Stomach (tissue), 19 donors: Measurements from ENCODE around the gene ANKRD6. TPM values are rescaled to one million over a fixed set of nuclear protein-coding genes. Genes with fewer than 3 reads are reported as not detected.

Source experiments
- DNase-seq, 2 donors: peaks; one replicate each; pipeline versions ENCODE4 v3.0.0 to v3.0.0-alpha.2; 2013 to 2019
- H3K27ac ChIP-seq, 5 donors: fragments of 200-600 bp in 4 of 5; sonication (generic) in 4 of 5; one replicate each; pipeline ENCODE4 v1.5.1; 2013 to 2019; ENCODE audit warnings: mild to moderate bottlenecking in 1 of 5, moderate library complexity in 1 of 5
- H3K27me3 ChIP-seq, 3 donors: fragments of 200-600 bp; sonication (generic); one replicate each; pipeline ENCODE4 v1.5.1; 2017 to 2019; ENCODE audit warnings: mixed run types in 1 of 3
- H3K36me3 ChIP-seq, 4 donors: fragments of 200-600 bp; sonication (generic); 1 replicate in 3 of 4; 2 replicates in 1 of 4; pipeline ENCODE4 v1.5.1; 2016 to 2019
- H3K4me1 ChIP-seq, 4 donors: fragments of 200-600 bp; sonication (generic); one replicate each; pipeline ENCODE4 v1.5.1; 2016 to 2019
- H3K4me3 ChIP-seq, 4 donors: fragments of 200-600 bp; sonication (generic) in 3 of 4; one replicate each; pipeline ENCODE4 v1.5.1; 2016 to 2019; ENCODE audit warnings: mild to moderate bottlenecking in 1 of 4
- H3K9me3 ChIP-seq, 4 donors: fragments of 200-600 bp; sonication (generic); one replicate each; pipeline ENCODE4 v1.5.1; 2016 to 2019
- EP300 ChIP-seq: sonication (generic); formaldehyde crosslinking; IDR thresholded peaks from one replicate; pipeline ENCODE4 v1.6.1; 2017; ENCODE audit warnings: antibody characterized with exemption
- POLR2A ChIP-seq, 4 donors: fragments of 450-650 bp; IDR thresholded peaks; one replicate each; pipeline ENCODE4 v1.6.1; 2016; ENCODE audit warnings: antibody characterized with exemption in 4 of 4, control low read depth in 2 of 4, mild to moderate bottlenecking in 1 of 4, moderate library complexity in 1 of 4
- POLR2AphosphoS5 ChIP-seq, 3 donors: sonication (generic); formaldehyde crosslinking; IDR thresholded peaks; one replicate each; pipeline ENCODE4 v1.6.1; 2016; ENCODE audit warnings: antibody characterized with exemption in 3 of 3
- WGBS, 5 donors: extraction: QIAGEN DNeasy Blood & Tissue Kit in 3 of 5; methylation state at CpG; one replicate each; pipeline versions ENCODE4 v1.1.5 to v1.1.7; 2013 to 2018; 5-methylcytosine and 5-hydroxymethylcytosine counted together
- intact Hi-C: fragments of 100-400 bp; cut with DNase I; formaldehyde crosslinking; loops from one replicate; pipeline ENCODE4 v1.15.1; 2023; ENCODE audit warnings: low total_unique reads
- long read RNA-seq, 10 donors: transcript quantifications; one replicate each; lab custom pipeline, GENCODE V29; 2026
- polyA plus RNA-seq, 3 donors: library from polyadenylated mRNA; stranded (reverse); fragments of 200-250 nt; gene quantifications; one replicate each; pipeline ENCODE4 v1.2.3, GENCODE V29; 2013
- total RNA-seq, 5 donors: library from RNA; depleted of rRNA; stranded (reverse); fragments of >200 nt; gene quantifications; one replicate each; pipeline versions ENCODE4 v1.1.0 to v1.2.3, GENCODE V29; 2014 to 2016
- TF ChIP-seq, protein P1 (sequence below), 7 experiments: fragments of 450-650 bp in 4 of 7; fragments of 200-600 bp in 3 of 7; sonication (generic) in 3 of 7; IDR thresholded peaks; one replicate each; pipeline ENCODE4 v1.5.1; 2016 to 2019; ENCODE audit warnings: antibody characterized with exemption in 7 of 7, control low read depth in 2 of 7, mild to moderate bottlenecking in 1 of 7
- donor health status: healthy with polysubstance abuse.
- donor health status: Bipolar disorder and iron deficiency.
- donor health status: healthy.

ANKRD6 gene
- total RNA-seq (100 to 1,000 TPM in 1 of 5 donors, 10 to 100 TPM in 2, 1 to 10 TPM in 2; 4.2 to 145 (median 10.1) TPM), polyA plus RNA-seq (1 to 10 TPM; 2.1 to 5.8 (median 3.7) TPM)
- long read RNA-seq, donor 1: 0 reads
- long read RNA-seq, donor 2: 0 reads
- long read RNA-seq, donor 3: 0 reads
- long read RNA-seq, donor 4: 0 reads
- long read RNA-seq, donor 5: 0 reads
- long read RNA-seq, donor 6, full-length matches to known transcripts: 4 of 4 reads
- long read RNA-seq, donor 6, partial matches to known transcripts: 0 of 4 reads
- long read RNA-seq, donor 6, other reads (novel, unspliced or antisense): 0 of 4 reads
- long read RNA-seq, donor 7: 0 reads
- long read RNA-seq, donor 8, partial matches to known transcripts: 0 of 1 reads
- long read RNA-seq, donor 8, other reads (novel, unspliced or antisense): 0 of 1 reads
- long read RNA-seq, donor 9, partial matches to known transcripts: 0 of 1 reads
- long read RNA-seq, donor 9, other reads (novel, unspliced or antisense): 0 of 1 reads
- long read RNA-seq, donor 10: 0 reads

DNA sequence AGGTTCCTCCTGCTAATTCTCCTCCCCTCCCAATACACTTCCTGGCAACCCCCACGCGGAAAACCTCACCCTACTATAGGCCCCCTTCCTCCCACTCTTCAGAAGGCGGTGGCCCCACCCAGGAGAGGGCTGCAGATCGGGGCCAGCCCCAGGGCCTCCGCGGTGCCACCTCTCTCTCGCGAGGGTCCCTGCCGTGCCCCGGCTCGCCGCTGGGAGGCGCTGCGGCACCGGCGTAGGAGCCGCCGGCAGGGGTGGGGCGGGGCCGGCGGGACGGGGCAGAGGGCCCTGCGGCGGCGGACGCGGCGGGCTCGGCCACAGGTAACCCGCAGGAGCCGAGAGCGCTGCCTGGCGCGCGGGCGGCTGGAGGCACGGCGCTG lies at the start of gene ANKRD6:
TSS of gene ANKRD6 (plus strand) at position 278 of the 377 bp plus-strand sequence. CDS start 133,825 bp downstream, outside the sequence.
- peak within 1 kb of the TSS; percentile 88 to 93 (median 90) for H3K4me3 ChIP-seq
- no peaks in the 10 kb centered on the region for H3K27me3 ChIP-seq
- TF ChIP-seq EP300 (no peak), POLR2AphosphoS5 (IDR thresholded peaks at IDR 0.05) (peak in 1 of 3 donors; percentile 18), POLR2A (IDR thresholded peaks at IDR 0.05) (no peak)
- TF ChIP-seq, protein P1, sequence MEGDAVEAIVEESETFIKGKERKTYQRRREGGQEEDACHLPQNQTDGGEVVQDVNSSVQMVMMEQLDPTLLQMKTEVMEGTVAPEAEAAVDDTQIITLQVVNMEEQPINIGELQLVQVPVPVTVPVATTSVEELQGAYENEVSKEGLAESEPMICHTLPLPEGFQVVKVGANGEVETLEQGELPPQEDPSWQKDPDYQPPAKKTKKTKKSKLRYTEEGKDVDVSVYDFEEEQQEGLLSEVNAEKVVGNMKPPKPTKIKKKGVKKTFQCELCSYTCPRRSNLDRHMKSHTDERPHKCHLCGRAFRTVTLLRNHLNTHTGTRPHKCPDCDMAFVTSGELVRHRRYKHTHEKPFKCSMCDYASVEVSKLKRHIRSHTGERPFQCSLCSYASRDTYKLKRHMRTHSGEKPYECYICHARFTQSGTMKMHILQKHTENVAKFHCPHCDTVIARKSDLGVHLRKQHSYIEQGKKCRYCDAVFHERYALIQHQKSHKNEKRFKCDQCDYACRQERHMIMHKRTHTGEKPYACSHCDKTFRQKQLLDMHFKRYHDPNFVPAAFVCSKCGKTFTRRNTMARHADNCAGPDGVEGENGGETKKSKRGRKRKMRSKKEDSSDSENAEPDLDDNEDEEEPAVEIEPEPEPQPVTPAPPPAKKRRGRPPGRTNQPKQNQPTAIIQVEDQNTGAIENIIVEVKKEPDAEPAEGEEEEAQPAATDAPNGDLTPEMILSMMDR (IDR thresholded peaks at IDR 0.05): peak in 5 of 7 experiments; percentile 56 to 98 (median 79)
- peaks cover 5 to 19% (median 17%) of the 10 kb centered on the region in 4 donors for H3K4me1 ChIP-seq
- H3K9me3 ChIP-seq: no peaks in the 10 kb centered on the region
- H3K36me3 ChIP-seq: no peaks in the 10 kb centered on the region
- peak within 1 kb of the TSS in 2 of 5 donors; percentile 54 to 73 for H3K27ac ChIP-seq
- WGBS, 5 donors: 0 to 1% (median 0%) methylated on average over 6 to 38 of the region's 38 CpGs
- intact Hi-C loops: loop anchor here (5.0 kb wide), 1 partner anchor 179 kb away; no protein-coding TSS in a partner anchor
- peak; percentile 89 to 92 for DNase-seq

DNA sequence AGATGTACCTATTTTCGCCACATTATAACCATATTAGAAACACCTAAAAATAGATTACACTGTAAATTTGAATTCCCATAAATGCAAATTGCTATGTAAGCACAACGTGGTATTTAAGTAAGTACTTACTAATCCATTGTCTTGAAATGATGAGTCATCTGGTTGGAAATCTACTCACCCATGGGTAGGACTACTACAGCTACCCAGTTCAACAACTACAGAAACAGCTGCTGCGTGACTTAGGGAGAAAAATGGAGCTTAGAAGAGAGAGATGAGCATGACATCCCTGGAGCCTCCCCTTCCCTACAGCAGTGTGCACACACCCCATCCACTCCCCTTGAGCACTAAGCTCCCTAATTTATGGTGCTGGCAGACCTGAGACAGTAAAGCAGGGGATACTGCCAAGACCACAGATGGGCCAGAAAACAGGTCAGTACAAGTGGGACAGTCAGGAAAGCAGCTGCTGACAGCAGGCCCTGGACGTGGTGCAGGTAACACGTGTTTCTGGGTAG lies 47.7 kb upstream of the ANKRD6 start:
- TF ChIP-seq, protein P1 (IDR thresholded peaks at IDR 0.05): no peak
- TF ChIP-seq EP300 (no peak), POLR2AphosphoS5 (IDR thresholded peaks at IDR 0.05) (no peak), POLR2A (IDR thresholded peaks at IDR 0.05) (no peak)
- Histone ChIP-seq H3K27ac (no peak overlapping the region), H3K36me3 (no peaks in the 10 kb centered on the region), H3K9me3 (no peaks in the 10 kb centered on the region), H3K4me3 (no peak overlapping the region), H3K27me3 (no peaks in the 10 kb centered on the region), H3K4me1 (no peaks in the 10 kb centered on the region)
- DNase-seq: peak in 1 of 2 donors; percentile 12
- intact Hi-C loops: no loop called here
- WGBS, 5 donors: 62 to 72% (median 67%) methylated on average over 5 of the region's 5 CpGs

DNA sequence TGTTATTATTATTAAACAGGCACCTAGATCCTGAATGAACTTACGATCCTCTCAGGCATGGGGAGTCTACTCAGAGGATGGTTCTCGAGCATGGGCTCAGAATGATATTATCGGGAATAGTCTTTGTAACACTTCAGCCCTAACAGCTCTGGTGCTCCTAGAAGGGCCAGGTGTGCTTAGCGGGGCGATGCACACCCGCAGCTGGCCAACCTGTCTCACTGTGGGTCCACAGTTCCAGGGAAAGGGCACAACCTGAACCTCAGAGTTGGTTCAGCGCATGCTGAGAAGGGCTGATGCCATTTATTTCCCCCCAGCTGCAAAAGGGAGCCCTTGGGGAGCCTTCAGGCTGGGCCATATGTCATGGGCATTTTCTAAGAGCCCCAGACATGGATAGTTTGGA lies 47.1 kb upstream of the ANKRD6 start:
- 84 to 97% (median 95%) methylated on average over 6 to 7 of the region's 7 CpGs for WGBS, 5 donors
- intact Hi-C loops: no loop called here
- DNase-seq: no peak

DNA sequence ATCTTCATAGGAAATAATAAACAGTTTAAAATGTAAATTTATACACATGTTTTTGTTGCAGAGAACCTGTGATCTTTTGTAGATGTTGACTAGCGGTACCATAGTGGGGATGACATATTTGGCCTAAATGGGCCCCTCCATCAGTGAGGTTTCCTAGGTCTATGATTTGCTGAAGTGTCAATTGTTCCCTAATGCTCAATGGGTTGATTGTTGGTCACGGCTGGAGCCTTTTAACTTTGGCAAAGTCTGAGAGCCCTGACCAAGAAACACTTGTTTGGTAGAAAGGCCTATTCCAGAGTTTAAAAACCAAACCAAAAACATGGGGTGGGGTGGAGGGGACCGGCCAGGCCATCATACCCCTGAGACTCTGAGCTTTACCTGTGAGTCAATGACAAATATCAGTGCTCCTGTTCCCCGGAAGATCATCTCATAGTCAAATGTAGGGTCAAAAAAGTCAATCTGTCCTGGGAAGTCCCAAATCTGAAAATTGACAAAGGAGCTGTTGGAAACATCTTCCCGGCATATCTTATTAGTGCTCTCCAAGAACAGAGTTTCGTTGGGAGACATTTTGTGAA lies 45.9 kb upstream of the ANKRD6 start:
- intact Hi-C loops: no loop called here
- Histone ChIP-seq H3K27me3 (no peaks in the 10 kb centered on the region), H3K27ac (no peak overlapping the region), H3K9me3 (no peaks in the 10 kb centered on the region), H3K4me1 (no peaks in the 10 kb centered on the region), H3K4me3 (no peak overlapping the region), H3K36me3 (no peaks in the 10 kb centered on the region)
- no peak for DNase-seq
- TF ChIP-seq POLR2AphosphoS5 (IDR thresholded peaks at IDR 0.05) (no peak), POLR2A (IDR thresholded peaks at IDR 0.05) (no peak), EP300 (no peak)
- TF ChIP-seq, protein P1 (IDR thresholded peaks at IDR 0.05): no peak
- 89 to 96% (median 95%) methylated on average over 6 of the region's 6 CpGs for WGBS, 5 donors

More for the DNA sequence above, 47.1 kb upstream of the ANKRD6 start:
- Histone ChIP-seq H3K9me3 (no peaks in the 10 kb centered on the region), H3K27me3 (no peaks in the 10 kb centered on the region), H3K27ac (no peak overlapping the region), H3K36me3 (no peaks in the 10 kb centered on the region), H3K4me3 (no peak overlapping the region), H3K4me1 (no peaks in the 10 kb centered on the region)
- no peak for TF ChIP-seq POLR2AphosphoS5 (IDR thresholded peaks at IDR 0.05)
- TF ChIP-seq EP300: no peak
- no peak for TF ChIP-seq POLR2A (IDR thresholded peaks at IDR 0.05)
- TF ChIP-seq, protein P1 (IDR thresholded peaks at IDR 0.05): no peak
